ENCODE measurements around the gene CDIPT. TPM values are rescaled to one million over a fixed set of nuclear protein-coding genes. Genes with fewer than 3 reads are reported as not detected.
"Not testable (repeated sequence)": the region's sequence is repeated elsewhere in the genome, so short reads cannot be mapped to it uniquely, and the experiment has no call there.

CDIPT gene, protein sequence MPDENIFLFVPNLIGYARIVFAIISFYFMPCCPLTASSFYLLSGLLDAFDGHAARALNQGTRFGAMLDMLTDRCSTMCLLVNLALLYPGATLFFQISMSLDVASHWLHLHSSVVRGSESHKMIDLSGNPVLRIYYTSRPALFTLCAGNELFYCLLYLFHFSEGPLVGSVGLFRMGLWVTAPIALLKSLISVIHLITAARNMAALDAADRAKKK
- 68.1 TPM for total RNA-seq (ENCODE audit: insufficient read depth, low replicate concordance)

DNA sequence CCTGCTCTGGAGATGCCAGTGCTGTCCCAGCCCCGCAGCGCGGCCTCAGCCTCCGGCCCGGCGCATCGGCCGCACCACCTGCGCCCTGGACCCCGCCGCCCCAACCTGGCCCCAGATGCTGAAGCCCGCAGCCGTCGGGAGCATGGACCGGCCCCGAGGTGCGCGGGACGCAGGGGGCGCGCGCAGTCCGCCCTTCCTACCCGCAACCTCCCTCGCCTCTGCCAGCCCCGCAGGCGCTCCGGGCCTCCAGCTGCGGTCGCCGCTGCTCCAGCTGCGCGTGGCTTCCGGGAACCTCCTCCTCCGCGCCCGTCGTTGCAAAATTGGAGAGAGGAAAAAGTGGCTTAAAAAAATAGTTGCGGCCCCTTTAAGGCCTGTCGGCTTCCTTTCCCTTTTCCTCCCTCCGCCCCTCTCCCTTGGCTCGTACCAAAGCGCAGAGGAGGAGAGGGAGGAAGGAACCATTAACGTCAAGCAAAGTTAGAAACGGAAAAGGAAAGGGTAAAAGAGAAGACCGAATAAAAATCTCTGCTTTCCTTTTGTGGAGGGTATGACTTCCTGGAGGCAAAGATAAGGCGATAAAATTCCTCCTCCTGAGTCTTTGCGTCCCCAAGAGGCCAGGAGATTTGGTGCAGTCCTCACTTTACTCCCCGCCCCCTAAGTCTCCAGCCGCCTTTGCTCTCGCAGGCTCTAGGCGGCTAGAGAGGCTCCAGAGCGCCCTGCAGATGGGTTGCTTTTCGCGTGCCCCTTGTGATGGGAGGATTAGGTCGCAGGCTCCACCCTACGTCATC is at the start of gene CDIPT:
TSS of gene CDIPT (minus strand) at position 343 of the 785 bp plus-strand sequence. CDS start 369 bp downstream, outside the sequence.
- DNase-seq (ENCODE audit: low spot score): peak; percentile 99

DNA sequence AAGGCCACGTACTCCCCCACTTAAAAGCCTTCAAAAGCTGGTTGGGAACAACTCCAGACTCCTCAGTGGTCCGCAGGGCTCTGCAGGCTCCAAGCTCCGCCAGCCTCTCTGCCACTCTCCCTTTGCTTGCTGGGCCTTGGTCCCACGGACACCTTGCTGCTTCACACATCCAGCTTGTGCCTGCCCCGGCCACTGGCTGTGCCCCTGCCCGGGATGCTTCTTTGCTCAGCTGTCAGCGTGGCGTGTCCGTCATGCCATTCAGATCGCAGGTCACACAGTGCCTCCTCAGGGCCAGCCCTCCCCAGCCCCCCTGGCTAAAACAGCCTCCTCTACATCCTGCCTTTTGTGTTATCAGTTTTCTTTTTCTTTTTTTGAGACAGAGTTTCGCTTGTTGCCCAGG is 49.1 kb upstream of the CDIPT start:
- no peak for DNase-seq (ENCODE audit: low spot score)

DNA sequence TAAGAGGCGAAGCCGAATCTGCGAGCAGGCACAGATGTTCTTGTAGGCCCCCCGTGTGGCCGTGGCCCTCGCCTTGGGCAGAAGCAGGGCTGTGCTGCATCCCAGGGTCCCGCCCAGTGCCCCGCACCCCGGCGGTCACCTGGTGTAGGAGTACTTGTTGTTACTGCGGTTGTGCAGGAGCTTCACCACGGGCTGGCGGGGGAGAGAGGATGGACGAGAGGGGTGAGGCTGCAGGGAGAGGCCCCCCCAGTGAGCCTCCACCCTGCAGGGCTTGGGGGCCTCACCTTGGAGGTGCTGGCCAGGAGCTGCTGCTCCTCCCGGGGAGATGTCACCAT is 48.6 kb upstream of the CDIPT start:
- no peak for DNase-seq (ENCODE audit: low spot score)

DNA sequence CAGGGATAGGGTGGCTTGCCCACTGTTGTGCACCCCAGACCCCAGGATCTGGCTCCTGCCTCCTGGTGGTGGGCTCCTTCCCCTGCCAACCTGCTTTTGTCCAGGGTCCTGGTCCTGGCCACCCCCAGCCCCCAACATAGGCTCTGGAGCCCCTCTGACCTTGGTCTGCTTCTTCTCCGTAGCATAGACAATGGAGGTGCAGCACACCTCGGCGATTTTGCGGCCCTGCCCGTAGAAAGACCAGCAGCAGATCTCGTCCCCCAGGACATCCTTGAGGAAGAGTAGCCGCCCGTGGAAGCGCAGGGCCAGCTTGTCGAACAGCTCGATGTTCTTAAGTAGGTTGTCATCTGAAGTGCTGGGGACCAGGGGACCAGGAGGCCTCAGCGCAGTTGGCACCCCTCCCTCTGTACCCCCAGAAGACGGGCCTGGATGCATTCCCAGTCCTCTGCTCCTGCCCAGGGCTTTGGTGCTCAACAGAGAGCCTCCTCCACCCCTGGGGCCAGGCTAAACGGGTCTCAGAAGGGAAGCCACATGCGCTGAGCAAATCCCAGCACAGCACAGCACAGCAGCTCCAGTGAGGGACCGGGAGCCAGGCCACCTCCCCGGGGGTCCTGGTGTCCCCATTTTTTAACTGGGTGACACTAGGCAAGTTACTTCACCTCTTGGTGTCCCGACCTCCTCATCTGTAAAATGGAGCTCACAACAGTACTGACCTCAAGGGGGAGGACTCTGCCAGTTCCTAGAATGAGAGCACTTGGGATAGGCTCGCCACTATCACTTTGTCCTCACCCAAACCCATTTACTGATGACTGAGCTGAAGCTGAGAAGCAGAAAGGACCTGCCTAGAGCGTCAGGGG is 48.0 kb upstream of the CDIPT start:
- no peak for DNase-seq (ENCODE audit: low spot score)

DNA sequence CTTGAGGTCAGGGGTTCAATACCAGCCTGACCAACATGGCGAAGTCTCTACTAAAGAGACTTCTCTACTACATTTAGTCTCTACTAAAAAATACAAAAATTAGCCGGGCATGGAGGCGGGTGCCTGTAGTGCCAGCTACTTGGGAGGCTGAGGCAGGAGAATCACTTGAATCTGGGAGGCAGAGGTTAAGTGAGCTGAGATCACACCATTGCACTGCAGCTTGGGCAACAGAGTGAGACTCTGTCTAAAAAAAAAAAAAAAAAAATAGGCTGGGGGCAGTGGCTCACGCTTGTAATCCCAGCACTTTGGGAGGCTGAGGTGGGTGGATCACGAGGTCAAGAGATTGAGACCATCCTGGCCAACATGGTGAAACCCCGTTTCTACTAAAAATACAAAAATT is 46.8 kb upstream of the CDIPT start:
- DNase-seq (ENCODE audit: low spot score): not testable (repeated sequence)

DNA sequence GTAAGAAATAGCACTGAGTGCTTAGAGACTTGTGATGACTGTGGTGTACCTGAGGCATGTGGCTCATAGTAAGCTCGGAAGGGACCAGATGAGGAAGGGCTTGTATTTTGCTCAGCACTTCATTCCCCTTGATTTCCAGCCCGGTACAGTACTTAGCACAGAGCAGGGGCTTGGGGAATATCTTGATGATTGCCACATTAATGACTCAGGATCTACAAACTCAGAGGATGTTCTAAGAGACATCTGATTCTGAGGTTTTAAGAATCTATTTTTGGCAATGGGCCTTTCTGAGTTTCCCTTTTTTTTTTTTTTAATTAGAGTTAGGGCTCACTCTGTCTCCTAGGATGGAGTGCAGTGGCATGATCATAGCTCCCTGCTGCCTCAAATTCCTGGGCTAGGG is 46.4 kb upstream of the CDIPT start:
- no peak for DNase-seq (ENCODE audit: low spot score)

DNA sequence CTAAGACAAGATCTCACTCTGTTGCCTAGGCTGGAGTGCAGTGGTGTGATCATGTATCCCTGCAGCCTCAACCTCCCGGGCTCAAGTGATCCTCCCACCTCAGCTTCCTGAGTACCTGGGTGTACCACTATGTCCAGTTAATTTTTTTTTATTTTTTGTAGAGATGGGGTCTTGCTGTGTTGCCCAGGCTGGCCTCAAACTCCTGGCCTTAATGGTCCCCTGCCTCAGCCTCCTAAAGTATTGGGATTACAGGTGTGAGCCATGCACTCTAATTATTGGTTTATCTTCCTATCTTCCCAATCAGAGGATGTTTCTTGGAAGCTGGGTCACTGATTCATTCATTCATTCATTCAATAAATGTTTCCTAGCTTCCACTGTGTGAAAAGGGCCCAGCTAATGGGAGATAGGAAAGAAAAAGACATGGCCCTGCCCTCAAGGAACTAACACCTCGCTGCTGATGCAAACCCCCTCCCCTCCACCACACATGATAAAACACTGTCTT is 45.7 kb upstream of the CDIPT start:
- no peak for DNase-seq (ENCODE audit: low spot score)

DNA sequence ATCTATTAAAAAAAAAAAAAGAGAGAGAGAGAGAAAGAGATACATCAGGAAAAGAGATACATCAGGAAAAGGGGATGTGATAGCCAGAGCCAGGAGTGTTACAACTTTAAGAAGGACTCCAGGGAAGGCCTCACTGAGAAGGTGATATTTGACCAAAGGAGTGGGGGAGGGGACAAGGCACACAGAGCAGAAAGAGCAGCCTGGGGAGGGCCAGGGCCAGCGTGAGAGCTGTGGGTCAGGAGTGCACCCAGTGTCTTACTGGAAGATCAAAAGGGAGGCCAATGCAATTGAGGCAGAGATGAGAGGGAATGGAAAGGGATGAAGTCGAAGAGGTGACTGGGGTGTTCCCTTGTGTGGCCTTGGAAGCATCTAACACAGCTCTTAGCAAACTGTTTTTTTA is 44.9 kb upstream of the CDIPT start:
- DNase-seq (ENCODE audit: low spot score): no peak

DNA sequence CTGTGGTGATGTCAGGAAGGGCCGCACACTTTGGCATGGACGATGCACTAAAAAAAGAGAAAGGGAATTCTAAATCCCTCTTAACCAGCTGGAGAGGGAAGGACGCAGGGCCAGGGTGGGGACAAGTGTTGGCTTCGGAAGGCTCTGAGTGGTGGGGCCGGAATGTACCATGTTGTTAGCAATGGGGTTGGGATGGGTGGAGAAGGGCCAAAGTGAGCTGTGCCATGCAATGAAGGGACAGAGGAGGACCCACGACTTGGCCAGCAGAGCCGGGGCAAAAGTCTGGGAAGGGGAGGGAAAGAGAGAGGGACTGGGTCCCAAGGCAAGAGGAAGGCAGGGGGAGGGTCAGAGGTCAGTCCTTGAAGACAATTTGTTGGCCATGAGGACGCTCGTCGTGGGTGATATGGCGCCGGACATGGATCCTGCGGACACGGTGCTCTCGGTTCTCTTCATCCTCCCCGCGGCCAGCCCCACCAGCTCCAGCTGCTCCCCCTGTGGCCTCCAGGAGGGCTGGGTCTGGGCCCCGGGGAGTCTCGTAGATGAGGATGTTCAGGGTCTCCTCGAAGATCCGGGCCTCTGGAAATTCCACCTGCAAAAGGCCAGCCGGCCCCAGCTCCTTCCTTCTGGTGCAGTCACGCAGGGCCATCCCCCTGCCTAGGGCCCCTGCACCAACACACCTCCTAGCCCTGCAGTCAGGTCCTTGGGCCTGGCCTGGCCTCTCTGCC is 43.7 kb upstream of the CDIPT start:
- no peak for DNase-seq (ENCODE audit: low spot score)

DNA sequence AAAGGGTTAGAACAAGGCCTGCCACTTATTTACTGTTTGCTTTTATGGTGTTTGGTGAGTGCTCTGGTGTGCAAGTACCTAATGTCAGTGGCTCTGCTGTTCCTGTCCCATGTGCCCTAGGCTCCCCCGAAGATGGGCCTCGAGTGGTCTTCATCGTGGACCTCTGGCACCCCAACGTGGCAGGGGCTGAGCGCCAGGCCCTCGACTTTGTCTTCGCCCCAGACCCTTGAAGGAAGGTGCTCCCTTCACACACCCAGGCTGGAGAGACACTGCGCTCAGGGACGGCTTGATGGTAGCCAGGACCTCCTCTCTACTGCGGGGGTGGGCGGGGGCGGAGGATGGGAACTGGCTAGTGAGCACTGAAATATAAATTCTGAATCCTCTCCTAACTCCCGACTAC is 42.6 kb upstream of the CDIPT start:
- no peak for DNase-seq (ENCODE audit: low spot score)

DNA sequence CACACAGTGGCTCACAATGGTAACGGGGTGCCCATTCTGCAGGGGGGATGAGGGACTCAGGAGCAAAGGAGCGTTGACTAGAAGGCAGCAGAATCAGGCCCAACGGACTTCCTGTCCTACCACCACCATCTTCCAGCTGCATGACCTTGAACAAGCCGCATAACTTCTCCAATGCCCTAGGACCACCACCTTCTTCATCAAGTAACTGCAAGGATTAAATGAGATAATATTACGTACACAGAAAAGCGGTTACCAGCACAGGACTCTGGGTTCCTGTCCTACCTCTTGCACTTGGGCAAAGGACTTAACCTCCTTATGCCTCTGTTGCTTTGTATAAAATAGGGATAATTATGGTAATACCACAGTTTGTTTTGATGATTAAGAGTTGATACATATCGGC is 41.9 kb upstream of the CDIPT start:
- no peak for DNase-seq (ENCODE audit: low spot score)

DNA sequence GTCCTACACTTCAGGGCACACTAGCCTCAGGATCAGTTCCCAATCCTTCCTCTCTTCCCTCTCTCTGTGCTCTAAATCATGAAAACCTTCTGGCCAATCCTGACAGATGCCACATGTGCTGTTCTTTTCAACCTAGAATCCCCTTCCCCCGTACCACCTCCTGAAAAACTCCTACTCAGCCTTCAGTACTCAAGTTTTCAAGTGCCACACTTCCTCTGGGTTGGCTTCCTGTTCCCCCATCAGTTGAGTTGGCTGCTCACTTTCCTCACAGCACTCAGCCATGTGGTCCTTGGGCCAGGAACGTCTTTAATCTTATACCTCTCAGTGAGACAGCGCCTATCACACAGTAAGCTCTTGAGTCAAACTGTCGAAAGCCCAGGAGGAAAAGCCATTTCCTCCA is 40.6 kb upstream of the CDIPT start:
- no peak for DNase-seq (ENCODE audit: low spot score)

DNA sequence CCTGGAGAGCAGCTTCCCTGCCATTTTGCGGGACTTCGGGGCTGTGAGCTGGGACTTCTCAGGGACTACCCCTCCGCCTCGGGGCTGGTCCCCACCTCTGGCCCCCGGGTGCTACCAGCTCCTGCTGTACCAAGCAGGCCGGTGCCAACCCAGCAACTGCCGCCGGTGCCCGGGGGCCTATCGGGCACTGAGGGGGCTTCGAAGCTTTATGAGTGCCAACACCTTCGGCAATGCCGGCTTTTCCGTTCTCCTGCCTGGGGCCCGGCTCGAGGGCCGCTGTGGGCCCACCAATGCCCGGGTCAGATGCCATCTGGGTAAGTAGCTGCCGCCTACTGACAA is 38.5 kb upstream of the CDIPT start:
- DNase-seq (ENCODE audit: low spot score): no peak

DNA sequence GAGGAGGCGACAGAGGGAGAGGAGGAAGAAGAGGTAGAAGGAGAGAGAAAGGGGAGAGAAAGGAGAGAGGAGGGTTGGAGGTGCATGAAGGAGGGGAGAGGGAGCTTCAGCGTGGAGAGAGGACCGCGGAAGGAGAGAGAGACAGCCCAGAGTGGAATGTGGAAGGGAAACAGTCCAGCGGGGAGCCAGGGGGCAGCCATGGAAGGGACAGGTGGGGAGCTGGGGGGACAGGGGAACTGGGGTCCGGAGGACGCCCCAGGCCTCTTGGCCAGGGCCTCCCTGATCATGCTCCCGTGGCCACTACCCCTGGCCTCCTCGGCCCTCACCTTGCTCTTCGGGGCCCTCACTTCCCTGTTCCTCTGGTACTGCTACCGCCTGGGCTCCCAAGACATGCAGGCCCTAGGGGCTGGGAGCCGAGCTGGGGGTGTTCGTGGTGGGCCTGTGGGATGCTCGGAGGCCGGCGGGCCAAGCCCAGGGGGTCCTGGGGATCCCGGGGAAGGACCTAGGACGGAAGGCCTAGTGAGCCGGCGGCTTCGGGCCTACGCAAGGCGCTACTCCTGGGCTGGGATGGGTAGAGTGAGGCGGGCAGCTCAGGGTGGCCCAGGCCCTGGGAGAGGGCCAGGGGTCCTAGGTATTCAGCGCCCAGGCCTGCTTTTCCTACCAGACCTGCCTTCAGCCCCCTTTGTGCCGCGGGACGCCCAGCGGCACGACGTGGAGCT is 38.0 kb upstream of the CDIPT start:
- no peak for DNase-seq (ENCODE audit: low spot score)

DNA sequence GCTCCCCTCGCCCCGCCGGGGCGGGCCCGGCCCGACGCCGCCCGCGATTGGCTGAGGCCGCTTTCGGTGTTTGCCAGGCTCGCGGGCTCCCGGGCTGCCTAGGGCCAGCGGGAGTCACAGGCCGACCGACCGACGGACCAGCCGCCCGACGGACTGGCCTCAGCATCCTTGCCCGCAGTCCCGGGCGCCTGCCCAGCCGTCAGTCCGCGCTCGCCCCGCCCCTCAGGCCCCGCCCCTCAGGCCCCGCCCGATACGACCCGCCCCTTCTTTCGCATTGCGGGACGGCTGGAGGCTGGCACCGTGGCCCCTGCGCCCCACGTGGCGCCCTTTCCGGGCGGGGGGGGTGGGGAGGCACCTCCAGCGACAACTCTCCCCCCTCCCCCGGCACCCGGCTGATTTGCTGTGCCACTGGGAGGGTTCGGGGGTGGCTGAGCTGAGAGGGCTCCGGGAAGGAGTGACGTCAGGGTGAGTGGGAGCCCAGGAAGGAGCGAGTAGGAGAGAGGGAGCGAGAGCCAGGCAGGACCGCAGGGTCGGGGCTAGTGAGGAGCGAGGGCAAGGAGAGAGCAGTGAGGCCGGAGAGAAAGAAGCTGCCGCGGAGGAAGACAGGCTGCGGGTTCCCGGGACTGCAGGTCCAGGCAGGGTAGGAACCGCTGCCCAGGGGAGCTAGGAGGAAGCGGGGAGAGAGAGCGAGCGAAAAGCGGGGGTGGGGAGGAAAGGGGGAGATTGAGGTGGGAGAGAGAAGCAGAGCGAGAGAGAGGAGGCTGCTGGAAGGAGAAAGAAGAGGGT is 37.3 kb upstream of the CDIPT start, which contains the start of gene ASPHD1:
TSS of gene ASPHD1 (plus strand) at position 387 of the 786 bp plus-strand sequence. CDS start 484 bp downstream, outside the sequence.
- peak; percentile 70 for DNase-seq (ENCODE audit: low spot score)

DNA sequence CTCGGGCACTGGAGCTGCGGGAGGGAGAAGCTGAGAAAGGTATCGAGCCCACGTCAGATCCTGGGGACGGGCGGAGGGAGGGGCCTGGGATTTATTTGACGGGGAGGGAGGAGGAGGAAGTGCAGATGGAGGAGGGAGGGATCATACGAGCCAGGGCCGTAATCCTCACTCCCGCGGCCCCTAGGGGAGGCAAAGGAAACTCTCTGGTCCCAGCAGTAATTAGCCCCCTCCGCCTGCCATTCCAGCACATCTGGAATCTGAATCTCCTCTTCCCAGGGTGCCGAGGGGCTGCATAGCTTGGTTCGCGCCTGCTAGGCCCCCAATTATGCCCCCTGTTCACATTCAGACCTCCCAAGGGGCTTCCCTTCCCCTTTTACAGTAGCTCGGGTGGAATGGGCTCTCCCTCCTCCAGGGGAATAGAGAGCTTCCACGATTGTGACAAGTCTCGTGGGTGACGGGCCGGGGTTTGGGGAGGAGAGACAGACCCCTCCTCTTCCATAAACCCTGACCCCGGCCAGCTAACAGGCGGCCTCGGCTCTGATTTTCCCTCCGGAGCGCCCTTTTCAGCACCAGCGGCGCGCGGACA is 36.6 kb upstream of the CDIPT start, which contains the start of gene SEZ6L2:
TSS of gene SEZ6L2 (minus strand) at position 35 of the 586 bp plus-strand sequence. CDS start 531 bp downstream, outside the sequence.
- peak; percentile 95 for DNase-seq (ENCODE audit: low spot score)

DNA sequence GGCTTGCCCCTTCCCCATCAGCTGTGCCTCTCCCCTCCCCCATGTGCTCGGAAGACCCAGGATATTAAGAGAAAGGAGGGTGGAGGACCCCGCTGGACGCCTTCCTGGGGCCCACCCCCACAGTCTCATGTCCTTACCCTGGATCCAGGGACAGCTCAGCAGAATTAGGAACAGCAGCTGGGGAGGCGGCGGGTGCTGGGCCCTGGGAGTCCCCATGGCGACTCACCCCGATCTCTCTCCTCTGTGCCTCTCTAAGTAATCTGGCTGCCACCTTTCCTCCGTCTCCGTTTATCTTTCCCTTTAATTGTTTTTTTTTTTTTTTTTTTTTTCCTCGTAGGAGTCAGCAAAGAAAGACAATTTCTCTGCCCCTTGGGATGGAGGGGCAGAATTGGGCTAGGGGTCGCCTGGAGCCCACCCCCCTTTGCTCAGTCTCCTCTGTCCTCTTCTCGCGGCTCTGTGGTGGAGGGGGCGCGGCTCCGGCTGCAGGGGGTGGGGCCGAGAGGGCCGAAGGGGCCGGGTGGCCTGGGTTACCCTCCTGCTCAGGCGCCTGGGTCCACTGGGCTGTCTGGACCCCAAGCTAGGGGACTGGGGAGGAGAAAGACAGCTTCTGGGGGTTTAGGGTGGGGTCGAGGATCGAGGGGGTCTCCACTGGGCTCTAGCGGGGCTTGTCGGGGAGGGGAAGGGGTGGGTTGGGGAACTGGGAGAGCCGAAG is 35.9 kb upstream of the CDIPT start:
- no peak for DNase-seq (ENCODE audit: low spot score)

DNA sequence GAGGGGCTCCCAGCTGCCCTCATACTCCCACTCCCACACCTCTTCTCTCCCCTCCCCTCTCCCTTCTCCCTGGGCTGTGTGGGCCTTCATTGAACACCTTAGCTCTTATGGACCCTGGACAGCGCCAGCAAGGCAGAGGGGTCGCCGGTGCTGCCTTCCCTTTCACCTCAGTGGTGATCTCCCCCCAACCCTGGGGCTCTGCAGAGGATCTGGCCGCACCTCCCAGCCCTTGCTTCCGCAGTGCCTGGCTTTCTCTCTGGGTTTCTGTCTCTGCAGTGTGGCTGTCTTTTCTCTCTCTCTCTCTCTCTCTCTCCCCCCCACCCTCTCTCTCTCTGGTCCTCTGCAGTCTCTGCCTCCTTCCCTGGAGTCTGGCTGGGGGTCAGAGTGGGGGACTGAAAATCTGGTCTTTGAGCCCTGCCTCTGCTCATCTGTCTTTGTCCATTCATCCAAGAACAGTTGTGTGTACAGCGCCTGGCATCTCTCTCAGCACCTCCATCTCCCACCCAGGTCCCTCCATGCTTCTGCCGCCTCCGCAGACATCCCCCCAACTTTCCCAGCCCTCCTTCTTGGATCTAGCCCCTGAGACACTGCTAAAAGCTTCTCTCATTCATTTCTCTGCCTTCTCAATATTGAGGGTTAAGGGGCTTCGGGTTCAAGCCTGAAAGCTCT is 35.2 kb upstream of the CDIPT start:
- peak; percentile 31 for DNase-seq (ENCODE audit: low spot score)
